GM23338 (cell line): ENCODE measurements around the gene SLC28A1. TPM values are rescaled to one million over a fixed set of nuclear protein-coding genes. Genes with fewer than 3 reads are reported as not detected.
A peak's percentile ranks its signal among the peaks of the same experiment; 100 is the strongest.

Experiments
- ATAC-seq: fragments of 200-7000 bp; cut with Tn5 transposase; 3 replicates; pipeline ENCODE4 v1.9.1; 2020
- DNase-seq: peaks from one replicate; pipeline ENCODE4 v3.0.0-alpha.2; 2015; ENCODE audit warnings: low spot score
- H2AFZ ChIP-seq: fragments of 200-600 bp; sonication (generic); 2 replicates; pipeline ENCODE4 v1.8.0; 2016; ENCODE audit warnings: antibody characterized with exemption, mild to moderate bottlenecking, moderate library complexity
- H3F3A ChIP-seq: fragments of 200-600 bp; sonication (generic); replicated peaks from 2 replicates; pipeline ENCODE4 v1.8.0; 2017; ENCODE audit warnings: antibody characterized with exemption, mixed run types, low read depth
- H3K27ac ChIP-seq: fragments of 200-600 bp; sonication (generic); 2 replicates; pipeline ENCODE4 v1.6.1; 2016; ENCODE audit warnings: low read depth
- H3K27me3 ChIP-seq: fragments of 200-600 bp; sonication (generic); 2 replicates; pipeline ENCODE4 v1.8.0; 2016; ENCODE audit warnings: mild to moderate bottlenecking, mixed run types, moderate library complexity; ENCODE audit not compliant: insufficient read depth
- H3K36me3 ChIP-seq: fragments of 200-600 bp; sonication (generic); 2 replicates; pipeline ENCODE4 v1.8.0; 2016; ENCODE audit warnings: mild to moderate bottlenecking; ENCODE audit not compliant: insufficient read depth
- H3K4me1 ChIP-seq: fragments of 200-600 bp; sonication (generic); 2 replicates; pipeline ENCODE4 v1.8.0; 2016; ENCODE audit warnings: mild to moderate bottlenecking, moderate library complexity; ENCODE audit not compliant: insufficient read depth
- H3K4me2 ChIP-seq: fragments of 200-600 bp; sonication (generic); 2 replicates; pipeline ENCODE4 v1.7.1; 2017; ENCODE audit warnings: mixed run types
- H3K4me3 ChIP-seq: fragments of 200-600 bp; sonication (generic); 2 replicates; pipeline ENCODE4 v1.6.1; 2016; ENCODE audit warnings: mixed run types
- H3K79me2 ChIP-seq: fragments of 200-600 bp; sonication (generic); replicated peaks from 2 replicates; pipeline ENCODE4 v1.8.0; 2017; ENCODE audit warnings: mild to moderate bottlenecking; ENCODE audit not compliant: insufficient read depth
- H3K9me2 ChIP-seq: fragments of 200-600 bp; sonication (generic); 2 replicates; pipeline ENCODE4 v1.8.0; 2017; ENCODE audit not compliant: insufficient read depth
- H4K20me1 ChIP-seq: fragments of 200-600 bp; sonication (generic); replicated peaks from 2 replicates; pipeline ENCODE4 v1.8.0; 2017; ENCODE audit warnings: mild to moderate bottlenecking; ENCODE audit not compliant: insufficient read depth
- H3K27ac Mint-ChIP-seq: 2 replicates; pipeline ENCODE4 v1.8.0; 2020; ENCODE audit warnings: inconsistent platforms, mild to moderate bottlenecking, moderate library complexity, mixed read lengths
- H3K27me3 Mint-ChIP-seq: 3 replicates; pipeline ENCODE4 v1.8.0; 2022; ENCODE audit warnings: low read depth, mild to moderate bottlenecking, moderate library complexity, mixed read lengths, inconsistent platforms; ENCODE audit not compliant: insufficient read depth, poor library complexity
- H3K36me3 Mint-ChIP-seq: 3 replicates; pipeline ENCODE4 v1.8.0; 2021; ENCODE audit warnings: low read depth, mild to moderate bottlenecking, inconsistent platforms, moderate library complexity, mixed read lengths
- H3K4me1 Mint-ChIP-seq: 3 replicates; pipeline ENCODE4 v1.8.0; 2020; ENCODE audit warnings: mild to moderate bottlenecking, inconsistent platforms, mixed read lengths
- H3K4me3 Mint-ChIP-seq: 3 replicates; pipeline ENCODE4 v1.8.0; 2021; ENCODE audit warnings: moderate library complexity, mild to moderate bottlenecking, inconsistent platforms, mixed read lengths
- H3K9me3 Mint-ChIP-seq: 3 replicates; pipeline ENCODE4 v1.8.0; 2020; ENCODE audit warnings: moderate library complexity, mild to moderate bottlenecking, inconsistent platforms, mixed read lengths
- CREB1 ChIP-seq: fragments of 250-450 bp; sonication (Bioruptor Pico); IDR thresholded peaks from 2 replicates; pipeline ENCODE4 v1.5.0; 2020; ENCODE audit warnings: low read depth, mild to moderate bottlenecking, moderate library complexity
- CTCF ChIP-seq, 2 experiments: fragments of 200-600 bp in 1 of 2; sonication (generic) in 1 of 2; conservative IDR thresholded peaks; 2 replicates each; pipeline versions ENCODE4 v1.5.1 to v1.6.1; 2016 to 2017; ENCODE audit warnings: antibody characterized with exemption in 2 of 2, low read depth in 2 of 2, mild to moderate bottlenecking in 2 of 2, moderate library complexity in 1 of 2
- ETS1 ChIP-seq: IDR thresholded peaks from 2 replicates; pipeline ENCODE4 v1.6.1; 2016; ENCODE audit warnings: antibody characterized with exemption
- EZH2 ChIP-seq: fragments of 200-600 bp; sonication (generic); IDR thresholded peaks from one replicate; pipeline ENCODE4 v1.8.0; 2017; ENCODE audit warnings: antibody characterized with exemption, mild to moderate bottlenecking, low read depth; ENCODE audit not compliant: unreplicated experiment
- EZH2phosphoT487 ChIP-seq: fragments of 200-600 bp; sonication (generic); IDR thresholded peaks from one replicate; pipeline ENCODE4 v1.8.1; 2018; ENCODE audit warnings: antibody characterized with exemption; ENCODE audit not compliant: unreplicated experiment
- JUNB ChIP-seq: IDR thresholded peaks from one replicate; pipeline ENCODE4 v1.6.1; 2016; ENCODE audit warnings: antibody characterized with exemption; ENCODE audit not compliant: unreplicated experiment
- NANOG ChIP-seq: IDR thresholded peaks from 2 replicates; pipeline ENCODE4 v1.6.1; 2016; ENCODE audit warnings: antibody characterized with exemption, borderline replicate concordance
- POLR2AphosphoS5 ChIP-seq: IDR thresholded peaks from 2 replicates; pipeline ENCODE4 v1.6.1; 2016; ENCODE audit warnings: antibody characterized with exemption, low read depth
- REST ChIP-seq: IDR thresholded peaks from one replicate; pipeline ENCODE4 v1.6.1; 2018; ENCODE audit warnings: antibody characterized with exemption; ENCODE audit not compliant: unreplicated experiment
- STAT1 ChIP-seq: IDR thresholded peaks from one replicate; pipeline ENCODE4 v1.6.1; 2016; ENCODE audit warnings: antibody characterized with exemption; ENCODE audit not compliant: unreplicated experiment
- ZNF114 ChIP-seq: fragments of 250-450 bp; sonication (Bioruptor Pico); IDR thresholded peaks from 2 replicates; pipeline ENCODE4 v1.5.0; 2020; ENCODE audit warnings: mild to moderate bottlenecking, moderate library complexity
- ZNF331 ChIP-seq: fragments of 250-450 bp; sonication (Bioruptor Pico); IDR thresholded peaks from 2 replicates; pipeline ENCODE4 v1.5.0; 2020; ENCODE audit warnings: low read depth, mild to moderate bottlenecking, moderate library complexity
- polyA plus RNA-seq: library from polyadenylated mRNA; unstranded; fragments of >200 nt; fragmentation: Nextera tagmentation; extraction: Ambion mirVana; gene quantifications from 2 replicates; pipeline ENCODE4 v1.2.1, GENCODE V29; 2016
- total RNA-seq: library from RNA; depleted of rRNA; stranded (reverse); fragments of >200 nt; shearing (Covaris generic); gene quantifications from 2 replicates; pipeline ENCODE4 v1.2.3, GENCODE V29; 2014
- TF ChIP-seq, protein P1 (sequence below): fragments of 250-450 bp; sonication (Bioruptor Pico); IDR thresholded peaks from 2 replicates; pipeline ENCODE4 v1.5.0; 2020; ENCODE audit warnings: mild to moderate bottlenecking, moderate library complexity

SLC28A1 gene
- total and polyA plus RNA-seq, 2 experiments from 2014 or later, result not detected

- Mint-ChIP-seq H3K9me3 (no peaks in the 10 kb centered on the region), H3K4me1 (0 out of 3 replicates have a peak, but pooled peaks cover 2% of the 10 kb centered on the region), H3K27ac (no peak overlapping the region), H3K27me3 (peaks cover 6% of the 10 kb centered on the region), H3K4me3 (no peak overlapping the region), H3K36me3 (no peaks in the 10 kb centered on the region)
- no peak overlapping the region for H3K4me3 ChIP-seq
- H3K36me3 ChIP-seq, result no peaks in the 10 kb centered on the region
- DNase-seq (no peak), ATAC-seq (peak; percentile 79)
- no peaks in the 10 kb centered on the region for H3K27me3 ChIP-seq
- H2AFZ ChIP-seq, result no peak overlapping the region
- H3K79me2 ChIP-seq, result no peaks in the 10 kb centered on the region
- H3F3A ChIP-seq, result no peaks in the 10 kb centered on the region
- H3K9me2 ChIP-seq, result no peaks in the 10 kb centered on the region; the same call in 1 of the 2 replicates
- H4K20me1 ChIP-seq, result no peaks in the 10 kb centered on the region
- H3K4me1 ChIP-seq, result no peaks in the 10 kb centered on the region
- TF ChIP-seq STAT1, result no peak
- no peak for TF ChIP-seq POLR2AphosphoS5
- no peak for TF ChIP-seq NANOG
- TF ChIP-seq EZH2phosphoT487, result no peak
- TF ChIP-seq ETS1, result no peak
- no peak for TF ChIP-seq REST
- TF ChIP-seq ZNF331 (CRISPR knock-in tag), result no peak
- TF ChIP-seq JUNB, result no peak
- TF ChIP-seq EZH2, result no peak
- no peak for TF ChIP-seq CTCF (conservative IDR thresholded peaks at IDR 0.05; ENCODE audit: low read depth in 2 of 2)
- no peak for TF ChIP-seq CREB1 (CRISPR knock-in tag)
- TF ChIP-seq, protein P1, sequence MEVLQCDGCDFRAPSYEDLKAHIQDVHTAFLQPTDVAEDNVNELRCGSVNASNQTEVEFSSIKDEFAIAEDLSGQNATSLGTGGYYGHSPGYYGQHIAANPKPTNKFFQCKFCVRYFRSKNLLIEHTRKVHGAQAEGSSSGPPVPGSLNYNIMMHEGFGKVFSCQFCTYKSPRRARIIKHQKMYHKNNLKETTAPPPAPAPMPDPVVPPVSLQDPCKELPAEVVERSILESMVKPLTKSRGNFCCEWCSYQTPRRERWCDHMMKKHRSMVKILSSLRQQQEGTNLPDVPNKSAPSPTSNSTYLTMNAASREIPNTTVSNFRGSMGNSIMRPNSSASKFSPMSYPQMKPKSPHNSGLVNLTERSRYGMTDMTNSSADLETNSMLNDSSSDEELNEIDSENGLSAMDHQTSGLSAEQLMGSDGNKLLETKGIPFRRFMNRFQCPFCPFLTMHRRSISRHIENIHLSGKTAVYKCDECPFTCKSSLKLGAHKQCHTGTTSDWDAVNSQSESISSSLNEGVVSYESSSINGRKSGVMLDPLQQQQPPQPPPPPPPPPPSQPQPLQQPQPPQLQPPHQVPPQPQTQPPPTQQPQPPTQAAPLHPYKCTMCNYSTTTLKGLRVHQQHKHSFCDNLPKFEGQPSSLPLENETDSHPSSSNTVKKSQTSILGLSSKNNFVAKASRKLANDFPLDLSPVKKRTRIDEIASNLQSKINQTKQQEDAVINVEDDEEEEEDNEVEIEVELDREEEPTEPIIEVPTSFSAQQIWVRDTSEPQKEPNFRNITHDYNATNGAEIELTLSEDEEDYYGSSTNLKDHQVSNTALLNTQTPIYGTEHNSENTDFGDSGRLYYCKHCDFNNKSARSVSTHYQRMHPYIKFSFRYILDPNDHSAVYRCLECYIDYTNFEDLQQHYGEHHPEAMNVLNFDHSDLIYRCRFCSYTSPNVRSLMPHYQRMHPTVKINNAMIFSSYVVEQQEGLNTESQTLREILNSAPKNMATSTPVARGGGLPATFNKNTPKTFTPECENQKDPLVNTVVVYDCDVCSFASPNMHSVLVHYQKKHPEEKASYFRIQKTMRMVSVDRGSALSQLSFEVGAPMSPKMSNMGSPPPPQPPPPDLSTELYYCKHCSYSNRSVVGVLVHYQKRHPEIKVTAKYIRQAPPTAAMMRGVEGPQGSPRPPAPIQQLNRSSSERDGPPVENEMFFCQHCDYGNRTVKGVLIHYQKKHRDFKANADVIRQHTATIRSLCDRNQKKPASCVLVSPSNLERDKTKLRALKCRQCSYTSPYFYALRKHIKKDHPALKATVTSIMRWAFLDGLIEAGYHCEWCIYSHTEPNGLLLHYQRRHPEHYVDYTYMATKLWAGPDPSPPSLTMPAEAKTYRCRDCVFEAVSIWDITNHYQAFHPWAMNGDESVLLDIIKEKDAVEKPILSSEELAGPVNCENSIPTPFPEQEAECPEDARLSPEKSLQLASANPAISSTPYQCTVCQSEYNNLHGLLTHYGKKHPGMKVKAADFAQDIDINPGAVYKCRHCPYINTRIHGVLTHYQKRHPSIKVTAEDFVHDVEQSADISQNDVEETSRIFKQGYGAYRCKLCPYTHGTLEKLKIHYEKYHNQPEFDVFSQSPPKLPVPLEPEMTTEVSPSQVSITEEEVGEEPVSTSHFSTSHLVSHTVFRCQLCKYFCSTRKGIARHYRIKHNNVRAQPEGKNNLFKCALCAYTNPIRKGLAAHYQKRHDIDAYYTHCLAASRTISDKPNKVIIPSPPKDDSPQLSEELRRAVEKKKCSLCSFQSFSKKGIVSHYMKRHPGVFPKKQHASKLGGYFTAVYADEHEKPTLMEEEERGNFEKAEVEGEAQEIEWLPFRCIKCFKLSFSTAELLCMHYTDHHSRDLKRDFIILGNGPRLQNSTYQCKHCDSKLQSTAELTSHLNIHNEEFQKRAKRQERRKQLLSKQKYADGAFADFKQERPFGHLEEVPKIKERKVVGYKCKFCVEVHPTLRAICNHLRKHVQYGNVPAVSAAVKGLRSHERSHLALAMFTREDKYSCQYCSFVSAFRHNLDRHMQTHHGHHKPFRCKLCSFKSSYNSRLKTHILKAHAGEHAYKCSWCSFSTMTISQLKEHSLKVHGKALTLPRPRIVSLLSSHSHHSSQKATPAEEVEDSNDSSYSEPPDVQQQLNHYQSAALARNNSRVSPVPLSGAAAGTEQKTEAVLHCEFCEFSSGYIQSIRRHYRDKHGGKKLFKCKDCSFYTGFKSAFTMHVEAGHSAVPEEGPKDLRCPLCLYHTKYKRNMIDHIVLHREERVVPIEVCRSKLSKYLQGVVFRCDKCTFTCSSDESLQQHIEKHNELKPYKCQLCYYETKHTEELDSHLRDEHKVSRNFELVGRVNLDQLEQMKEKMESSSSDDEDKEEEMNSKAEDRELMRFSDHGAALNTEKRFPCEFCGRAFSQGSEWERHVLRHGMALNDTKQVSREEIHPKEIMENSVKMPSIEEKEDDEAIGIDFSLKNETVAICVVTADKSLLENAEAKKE (CRISPR knock-in tag), result no peak
- no peak for TF ChIP-seq ZNF114 (CRISPR knock-in tag)
- no peak overlapping the region for H3K4me2 ChIP-seq
- no peak overlapping the region for H3K27ac ChIP-seq
Observed at GRCh38 chr15:84894736-84895425, 10.4 kb downstream of the SLC28A1 start.
